GM18526 (cell line): ENCODE data around the gene FAM124A.

Experiments used
- POLR2A ChIP-seq: IDR thresholded peaks from 3 replicates; pipeline ENCODE4 v1.6.1; 2011; ENCODE audit not compliant: insufficient read length; ENCODE audit errors: extremely low read depth

Gene FAM124A

DNA sequence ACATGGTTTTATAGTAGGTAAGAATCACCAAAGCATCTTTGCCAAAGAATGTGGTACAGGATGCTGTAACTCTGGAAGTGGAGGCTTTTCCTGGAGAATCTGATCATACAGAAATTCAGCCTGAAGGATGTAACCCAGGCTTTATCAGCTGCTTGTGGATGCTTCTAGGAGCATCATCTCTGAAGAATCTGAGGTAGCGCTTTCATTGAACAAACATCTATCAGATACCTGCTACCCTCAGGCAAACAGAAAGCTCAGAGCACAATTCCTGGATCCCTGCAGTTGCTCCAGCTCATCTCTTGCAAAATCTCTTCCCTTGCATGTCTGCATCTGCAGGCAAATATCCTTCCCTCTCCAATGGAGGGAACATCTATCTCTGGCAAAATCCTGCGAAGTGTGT lies 9.3 kb downstream of the FAM124A start:
- TF ChIP-seq POLR2A, result no peak

DNA sequence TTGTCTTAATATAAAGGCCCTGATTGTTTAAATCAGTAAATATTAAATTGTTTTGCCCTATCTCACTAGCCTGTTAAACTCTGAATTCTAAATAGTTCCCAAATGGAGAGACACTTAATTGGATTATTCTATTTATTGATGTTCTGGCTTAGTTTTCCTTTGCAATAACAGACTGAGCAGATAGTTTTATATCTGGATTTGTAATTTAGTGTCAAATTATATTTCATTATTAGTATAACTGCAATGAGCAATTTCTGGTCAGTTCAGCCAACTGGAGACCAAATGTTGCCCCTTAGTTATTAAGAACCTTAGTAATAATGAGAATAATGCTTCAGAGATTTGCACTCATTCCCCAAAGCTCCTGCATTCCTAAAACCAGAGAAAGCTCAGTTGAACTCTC lies 10.1 kb downstream of the FAM124A start:
- no peak for TF ChIP-seq POLR2A

DNA sequence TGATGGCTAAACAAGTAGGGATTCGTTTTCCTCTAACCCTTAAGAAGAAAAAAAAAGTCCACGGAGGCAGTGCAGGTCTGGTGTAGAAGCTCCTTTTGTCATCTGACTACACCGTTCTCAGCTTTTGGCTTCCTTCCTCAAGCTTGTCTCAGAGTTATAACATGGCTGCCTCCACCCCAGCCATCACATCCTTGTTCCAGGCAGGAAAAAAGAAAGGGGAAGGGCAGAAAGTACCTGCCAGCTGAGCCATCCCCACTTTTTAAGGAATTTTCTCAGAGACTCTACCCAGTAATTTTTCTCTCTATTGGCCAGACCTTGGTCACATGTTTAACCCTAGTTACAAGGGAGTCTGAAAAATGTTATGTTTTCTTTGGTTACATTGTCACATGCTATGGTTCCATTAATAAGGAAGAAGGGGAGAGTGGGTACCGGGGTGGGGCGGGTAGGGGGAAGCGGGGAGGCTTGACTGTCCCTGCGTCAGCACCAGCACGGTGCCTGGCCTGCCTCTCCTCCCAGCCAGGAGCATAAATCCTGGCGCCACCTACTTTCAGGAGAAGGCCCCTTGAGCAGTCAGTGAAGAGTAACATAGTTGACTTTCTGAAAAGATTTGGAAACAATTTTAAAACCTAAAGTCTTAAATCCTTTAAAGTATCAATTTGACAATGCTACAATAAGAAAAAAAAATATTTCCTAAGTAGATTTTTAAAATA lies 11.1 kb downstream of the FAM124A start:
- no peak for TF ChIP-seq POLR2A

DNA sequence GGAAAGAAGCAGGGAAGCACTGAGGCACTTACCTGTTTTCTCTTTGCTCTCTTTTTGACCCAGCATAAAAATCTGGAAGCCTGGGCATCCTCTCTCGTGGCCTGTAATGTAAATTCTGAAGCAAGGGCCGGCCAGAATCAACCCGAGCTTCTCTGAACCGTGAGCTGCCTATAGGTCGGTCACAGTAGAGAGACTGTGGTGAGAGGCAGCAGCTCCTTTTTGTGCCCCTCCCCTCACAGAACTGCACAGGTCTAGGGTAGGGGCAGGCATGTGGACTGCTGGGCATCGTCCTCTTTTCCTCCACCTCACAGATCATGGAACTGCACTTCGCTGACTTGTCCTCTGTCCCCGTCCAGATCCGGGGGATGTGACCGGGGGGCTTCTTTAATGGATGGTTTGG lies 12.5 kb downstream of the FAM124A start:
- TF ChIP-seq POLR2A, result no peak

DNA sequence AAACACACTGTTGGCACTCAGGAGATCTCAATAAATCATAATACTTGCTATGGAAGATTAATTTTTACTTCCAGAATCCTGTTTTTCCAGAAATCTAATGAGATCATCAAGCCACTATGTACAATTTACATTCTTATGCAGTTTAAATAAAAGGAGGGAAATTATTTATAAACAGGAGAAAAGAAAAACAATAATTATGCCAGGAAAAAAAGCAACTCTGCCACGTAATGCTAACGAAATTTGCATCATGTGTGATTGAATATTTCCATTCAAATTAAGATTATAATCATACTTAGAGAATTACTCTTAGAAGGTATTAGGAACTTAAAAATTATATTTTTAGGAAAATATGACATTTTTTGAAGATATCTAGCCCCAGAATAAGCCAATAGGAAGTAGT lies 13.0 kb downstream of the FAM124A start:
- TF ChIP-seq POLR2A, result no peak

DNA sequence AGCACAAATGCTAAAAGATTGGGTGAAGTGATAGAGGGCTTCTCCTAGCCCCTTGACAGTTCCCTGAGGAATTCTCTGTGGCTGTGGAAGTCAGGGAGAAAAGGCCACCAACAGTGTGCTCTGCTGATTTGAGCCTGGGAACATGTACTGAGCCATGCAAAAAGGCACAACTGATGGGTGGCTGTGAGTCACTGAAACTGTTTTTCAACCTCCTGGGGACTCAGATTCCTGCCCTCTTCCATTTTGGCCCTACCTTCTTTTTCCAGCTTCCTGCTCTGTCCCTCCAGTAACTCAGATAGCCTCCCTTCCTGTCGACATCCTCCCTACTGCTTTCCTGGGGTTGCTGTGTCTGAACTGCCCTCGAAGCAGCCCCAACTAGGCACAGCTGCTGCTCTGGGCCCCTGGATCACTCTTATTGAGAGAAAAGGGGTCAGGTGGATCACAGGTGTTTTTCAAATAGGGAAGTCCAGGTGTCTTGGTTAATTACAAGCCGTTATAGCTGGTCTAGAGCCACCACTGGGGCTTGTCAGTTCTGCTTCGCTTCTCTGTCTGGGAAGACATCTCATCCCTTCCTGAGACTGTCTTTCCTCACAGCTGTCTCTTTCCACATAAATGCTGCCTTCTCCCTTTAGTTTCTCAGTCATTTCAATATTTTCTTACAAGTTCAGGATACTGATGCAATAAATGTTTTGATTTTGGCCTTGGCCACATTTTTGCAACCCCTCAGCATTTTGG lies 13.7 kb downstream of the FAM124A start:
- no peak for TF ChIP-seq POLR2A

DNA sequence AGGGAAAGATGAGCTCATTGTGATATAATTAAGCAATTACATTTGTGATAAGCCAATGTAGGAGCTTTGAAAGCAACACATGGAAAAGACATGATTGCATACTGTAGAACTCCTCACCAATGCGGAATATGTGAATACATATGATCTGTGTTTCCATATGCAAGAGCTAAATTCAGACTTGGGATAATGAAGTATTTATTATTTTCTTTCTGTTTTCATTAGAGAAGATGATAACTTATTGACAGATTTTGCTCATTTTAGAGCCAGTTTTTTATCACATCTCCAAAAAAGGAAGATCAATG lies 14.2 kb downstream of the FAM124A start:
- no peak for TF ChIP-seq POLR2A

DNA sequence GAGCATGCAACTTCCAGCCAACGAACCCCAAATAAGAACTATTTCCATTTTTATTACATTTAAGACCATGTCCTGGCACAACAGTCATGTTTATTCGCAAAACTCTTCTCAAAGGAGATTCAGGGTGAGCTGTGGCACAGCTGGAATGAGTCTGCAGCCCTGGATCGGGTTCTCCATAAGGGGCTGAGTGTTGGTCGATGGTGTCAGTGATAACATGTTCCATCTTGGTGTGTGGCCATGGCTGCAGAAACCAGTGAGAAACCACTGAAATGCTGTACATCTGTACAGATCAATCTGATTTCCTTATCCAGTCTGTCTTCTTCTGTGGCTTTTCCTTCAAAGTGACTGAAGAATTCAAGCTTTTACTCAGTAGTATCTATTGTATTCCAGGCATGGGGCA lies 15.2 kb downstream of the FAM124A start:
- TF ChIP-seq POLR2A, result no peak

DNA sequence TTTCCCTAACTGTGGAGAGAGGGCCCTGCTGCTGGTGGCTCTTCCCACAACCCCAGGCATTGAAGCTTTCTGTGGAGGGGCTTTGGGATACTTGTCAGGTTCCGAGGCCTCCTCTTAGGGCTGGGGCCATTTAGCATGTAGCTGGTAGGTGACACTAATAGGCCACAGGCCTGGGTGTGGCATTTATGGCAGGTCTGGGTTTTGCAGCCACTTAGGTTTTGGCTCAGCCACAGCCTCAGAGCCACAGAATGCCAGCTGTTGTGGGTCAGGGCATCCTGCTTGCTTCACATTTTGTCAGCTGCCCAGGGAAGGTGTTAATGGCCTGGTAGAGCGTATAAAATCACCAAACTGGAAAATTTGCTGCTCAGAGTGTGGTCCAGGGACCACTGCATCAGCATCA lies 15.7 kb downstream of the FAM124A start:
- no peak for TF ChIP-seq POLR2A

DNA sequence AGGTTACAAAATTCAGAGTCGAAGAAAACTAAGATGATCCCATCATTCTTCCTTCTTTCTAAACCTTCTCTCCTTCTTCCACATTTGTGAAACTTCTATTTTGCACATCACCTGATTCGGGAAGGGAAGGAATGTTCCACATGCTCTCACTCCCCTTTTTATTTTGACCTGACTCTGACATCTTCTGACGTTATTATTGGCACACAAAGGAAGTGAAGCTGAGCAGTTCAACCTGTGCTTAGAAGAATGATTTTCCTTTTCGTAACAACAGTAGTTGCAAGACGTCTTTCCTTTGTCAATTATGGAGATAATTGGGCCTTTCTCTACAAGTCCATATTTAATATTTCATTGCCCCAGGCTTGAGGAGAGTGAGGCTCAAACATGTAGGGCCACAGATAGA lies 18.0 kb downstream of the FAM124A start:
- no peak for TF ChIP-seq POLR2A

DNA sequence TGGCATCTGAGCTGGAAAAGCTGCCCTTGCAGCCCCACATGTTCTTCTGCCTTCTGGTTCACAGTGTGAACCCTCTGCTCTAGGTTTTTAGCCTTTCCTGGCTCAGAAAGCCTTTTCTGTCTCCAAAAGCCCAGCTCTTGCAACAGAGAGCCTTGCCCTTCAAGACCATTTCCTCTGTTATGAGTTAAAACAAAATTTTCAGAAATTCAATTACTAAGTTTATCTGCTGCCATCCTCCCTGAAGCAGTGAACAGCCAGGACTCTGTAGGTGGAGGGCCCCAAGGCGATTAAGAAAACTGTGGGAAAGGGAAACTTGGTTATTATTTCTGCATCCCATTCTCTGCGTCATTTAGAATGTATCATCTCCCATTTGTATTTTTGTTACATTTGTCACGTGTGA lies 18.8 kb downstream of the FAM124A start:
- no peak for TF ChIP-seq POLR2A

DNA sequence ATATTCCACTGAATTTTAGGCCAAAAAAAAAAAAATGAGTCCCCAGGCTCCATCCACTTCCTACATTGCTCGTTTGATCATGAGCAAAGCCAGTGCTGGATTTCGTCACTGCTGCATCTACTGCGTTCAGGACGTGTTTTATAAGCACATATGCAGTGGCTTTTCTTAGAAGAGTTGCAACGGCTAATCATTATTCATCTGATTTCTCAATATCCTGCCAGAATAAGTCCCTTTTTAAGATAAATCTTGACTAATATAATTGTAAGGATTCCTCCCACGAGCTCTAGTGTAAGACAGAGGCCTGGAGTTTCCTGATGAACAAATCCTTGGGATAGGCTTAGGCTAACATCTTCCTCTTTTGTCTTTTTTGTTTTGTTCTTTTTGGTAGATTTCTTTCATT lies 19.5 kb downstream of the FAM124A start:
- no peak for TF ChIP-seq POLR2A

DNA sequence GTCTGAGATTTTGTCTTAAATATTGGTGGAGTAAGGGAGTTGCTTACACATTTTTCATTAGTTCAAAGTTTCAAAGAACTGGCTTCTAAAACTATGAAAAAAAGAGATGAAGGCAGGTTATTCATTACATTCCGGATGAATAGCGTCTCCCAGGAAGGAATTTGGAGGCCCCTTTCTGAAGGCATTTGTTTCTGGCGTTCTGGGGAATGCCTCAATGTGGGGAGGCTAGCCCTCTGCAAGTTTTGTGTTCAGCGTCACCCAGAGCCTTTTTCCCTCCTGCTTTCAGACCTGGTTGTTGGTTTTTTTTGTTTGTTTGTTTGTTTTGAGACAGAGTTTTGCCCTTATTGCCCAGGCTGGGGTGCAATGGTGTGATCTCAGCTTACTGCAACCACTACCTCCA lies 21.0 kb downstream of the FAM124A start:
- no peak for TF ChIP-seq POLR2A

DNA sequence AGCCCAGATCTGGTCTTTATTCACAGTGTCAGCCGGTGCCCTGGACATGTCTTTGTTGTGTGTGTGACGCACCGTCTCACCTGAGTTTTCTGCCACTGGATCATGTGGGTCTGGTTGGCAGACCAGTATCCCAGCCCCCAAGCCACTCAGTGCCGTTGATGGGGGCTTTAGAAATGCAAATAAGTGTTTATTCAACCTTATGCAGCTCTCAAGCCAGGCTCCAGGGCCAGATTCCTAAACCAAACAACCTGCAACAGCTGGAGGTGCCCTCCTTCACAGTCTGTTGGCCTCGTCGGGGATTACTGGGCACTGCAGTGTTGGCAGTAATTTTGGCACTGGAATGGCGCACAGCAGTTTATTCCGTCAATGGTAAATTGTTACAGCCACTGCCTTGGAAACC lies 21.6 kb downstream of the FAM124A start:
- no peak for TF ChIP-seq POLR2A

DNA sequence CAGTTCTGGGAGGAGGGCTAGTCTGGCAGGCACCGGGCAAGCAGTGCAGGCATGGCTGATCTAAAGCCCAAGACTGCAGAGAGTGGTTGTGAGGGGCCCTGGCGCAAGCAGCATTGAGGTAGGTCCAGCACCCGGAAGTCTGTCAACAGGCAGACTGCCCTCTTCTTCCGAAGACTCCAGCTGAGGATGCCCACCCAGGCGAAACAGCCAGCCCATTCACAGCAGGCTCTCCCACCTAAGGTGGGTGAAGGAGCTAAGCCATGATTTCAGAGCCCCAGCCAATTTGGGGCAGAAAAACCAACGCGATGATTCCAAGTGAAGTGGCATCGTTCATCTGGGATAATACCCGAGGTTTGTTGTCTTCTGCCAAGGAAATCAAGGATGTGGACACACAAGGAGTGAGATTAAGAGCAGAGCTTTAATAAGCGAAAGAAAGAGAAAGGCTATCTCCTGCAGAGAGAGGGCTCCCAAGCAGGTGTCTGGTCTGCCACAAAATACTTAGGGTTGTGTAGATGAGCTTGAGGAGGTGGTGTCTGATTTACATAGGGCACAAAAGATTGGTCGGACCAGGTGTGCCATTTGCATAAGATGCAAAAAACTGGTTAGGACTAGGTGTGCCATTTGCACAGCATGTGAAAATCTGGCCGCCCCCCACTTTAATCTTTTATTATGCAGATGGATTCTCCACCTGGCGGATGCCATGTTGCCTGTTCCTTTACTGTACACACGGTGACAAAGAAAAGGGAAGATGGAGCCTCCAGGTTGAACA lies 22.6 kb downstream of the FAM124A start:
- TF ChIP-seq POLR2A, result no peak

DNA sequence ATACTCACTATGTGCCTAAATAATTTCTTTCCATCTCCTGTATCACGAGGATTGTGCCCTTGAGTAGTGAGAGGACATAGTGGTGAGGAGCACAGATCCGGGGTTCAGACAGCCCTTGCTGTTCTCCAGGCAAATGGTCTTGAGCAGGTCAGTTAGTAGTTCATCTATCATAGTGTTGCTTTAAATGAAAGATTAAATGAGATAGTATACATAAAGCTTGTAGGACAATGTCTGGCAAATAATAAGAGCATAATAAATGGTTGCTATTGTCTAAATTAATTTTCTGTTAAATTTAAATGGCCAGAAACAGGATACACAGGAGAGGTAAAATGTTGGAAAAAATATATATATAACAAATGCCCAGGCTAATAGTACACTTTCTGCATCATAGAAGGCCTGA lies 23.4 kb downstream of the FAM124A start:
- no peak for TF ChIP-seq POLR2A
